Bone marrow (tissue), 2 donors: ENCODE results near the gene RPS6KC1.
"Not testable (repeated sequence)": the region's sequence is repeated elsewhere in the genome, so short reads cannot be mapped to it uniquely, and the experiment has no call there.

Source experiments
- DNase-seq, 2 donors: peaks; one replicate each; lab custom pipeline; 2025; lab: John Stamatoyannopoulos, UW

The RPS6KC1 gene

GRCh38 chr1:213110349-213111300, 59.6 kb downstream of the RPS6KC1 start:
- no peak for DNase-seq

GRCh38 chr1:213111502-213111901, 60.5 kb downstream of the RPS6KC1 start:
- no peak for DNase-seq

- not testable (repeated sequence) for DNase-seq
Observed at GRCh38 chr1:213112723-213113122, 61.7 kb downstream of the RPS6KC1 start.

GRCh38 chr1:213117699-213118180, 66.7 kb downstream of the RPS6KC1 start:
- not testable (repeated sequence) for DNase-seq

GRCh38 chr1:213119794-213120193, 68.8 kb downstream of the RPS6KC1 start:
- DNase-seq, result no peak

- no peak for DNase-seq
Observed at GRCh38 chr1:213120386-213120785, 69.3 kb downstream of the RPS6KC1 start.

- DNase-seq, result no peak
Observed at GRCh38 chr1:213120961-213121360, 69.9 kb downstream of the RPS6KC1 start.

- DNase-seq, result peak in 1 of 2 donors; percentile 49
Observed at GRCh38 chr1:213122514-213122929, 71.5 kb downstream of the RPS6KC1 start.

- DNase-seq, result no peak
Observed at GRCh38 chr1:213123087-213123486, 72.0 kb downstream of the RPS6KC1 start.

- DNase-seq, result no peak
Observed at GRCh38 chr1:213123536-213123935, 72.5 kb downstream of the RPS6KC1 start.

- no peak for DNase-seq
Observed at GRCh38 chr1:213124590-213124989, 73.5 kb downstream of the RPS6KC1 start.

GRCh38 chr1:213125643-213126042, 74.6 kb downstream of the RPS6KC1 start:
- no peak for DNase-seq

GRCh38 chr1:213127074-213127473, 76.0 kb downstream of the RPS6KC1 start:
- DNase-seq, result no peak

GRCh38 chr1:213131851-213132655, 81.0 kb downstream of the RPS6KC1 start:
- DNase-seq, result no peak

- DNase-seq, result no peak
Observed at GRCh38 chr1:213135572-213135971, 84.5 kb downstream of the RPS6KC1 start.

GRCh38 chr1:213136190-213136917, 85.3 kb downstream of the RPS6KC1 start:
- no peak for DNase-seq

GRCh38 chr1:213138391-213138790, 87.3 kb downstream of the RPS6KC1 start:
- DNase-seq, result no peak

GRCh38 chr1:213138892-213139291, 87.9 kb downstream of the RPS6KC1 start:
- DNase-seq, result no peak

- no peak for DNase-seq
Observed at GRCh38 chr1:213148905-213149304, 97.9 kb downstream of the RPS6KC1 start.

GRCh38 chr1:213150090-213150489, 99.0 kb downstream of the RPS6KC1 start:
- not testable (repeated sequence) for DNase-seq

- peak in 1 of 2 donors; percentile 44 for DNase-seq
Observed at GRCh38 chr1:213154056-213154685, 103.1 kb downstream of the RPS6KC1 start.
